HG03342 (cell line): ENCODE data around the gene PRKCSH.
"Not testable (repeated sequence)": the region's sequence is repeated elsewhere in the genome, so short reads cannot be mapped to it uniquely, and the experiment has no call there.

Experiments
- ATAC-seq: cut with Tn5 transposase; IDR thresholded peaks from one replicate; pipeline ENCODE4 v1.9.1; 2021; ENCODE audit warnings: mild to moderate bottlenecking, moderate library complexity; ENCODE audit not compliant: unreplicated experiment

PRKCSH gene

GRCh38 chr19:11435057-11435832 lies at the start of gene PRKCSH, which contains the start of gene ODAD3:
Gene PRKCSH (plus strand): TSS chr19:11435635. CDS start chr19:11436118, 483 bp downstream.
Gene ODAD3 (minus strand): TSS chr19:11435121. CDS start chr19:11435016, 105 bp downstream.
- ATAC-seq, result peak; percentile 84

- ATAC-seq, result no peak
Measured at GRCh38 chr19:11387162-11388034, 48.0 kb upstream of the PRKCSH start.

- ATAC-seq, result no peak
Measured at GRCh38 chr19:11390359-11390758, 45.1 kb upstream of the PRKCSH start.

GRCh38 chr19:11390933-11391680 lies 44.3 kb upstream of the PRKCSH start:
- no peak for ATAC-seq

GRCh38 chr19:11397089-11397610 lies 38.3 kb upstream of the PRKCSH start:
- ATAC-seq, result no peak

- no peak for ATAC-seq
Measured at GRCh38 chr19:11399667-11400066, 35.8 kb upstream of the PRKCSH start.

- ATAC-seq, result no peak
Measured at GRCh38 chr19:11400798-11401197, 34.6 kb upstream of the PRKCSH start.

GRCh38 chr19:11401808-11402543 lies 33.5 kb upstream of the PRKCSH start:
- no peak for ATAC-seq

- no peak for ATAC-seq
Measured at GRCh38 chr19:11404588-11405222, 30.7 kb upstream of the PRKCSH start.

- ATAC-seq, result no peak
Measured at GRCh38 chr19:11405846-11406643, 29.4 kb upstream of the PRKCSH start.

GRCh38 chr19:11406703-11407236 lies 28.7 kb upstream of the PRKCSH start:
- ATAC-seq, result not testable (repeated sequence)

- no peak for ATAC-seq
Measured at GRCh38 chr19:11408591-11408990, 26.8 kb upstream of the PRKCSH start.

- no peak for ATAC-seq
Measured at GRCh38 chr19:11410682-11411081, 24.8 kb upstream of the PRKCSH start.

GRCh38 chr19:11414544-11414943 lies 20.9 kb upstream of the PRKCSH start:
- no peak for ATAC-seq

- ATAC-seq, result no peak
Measured at GRCh38 chr19:11416346-11417052, 18.9 kb upstream of the PRKCSH start.

GRCh38 chr19:11418094-11418548 lies 17.3 kb upstream of the PRKCSH start:
- no peak for ATAC-seq

GRCh38 chr19:11418549-11419506 lies 16.6 kb upstream of the PRKCSH start, which contains the start of gene RGL3:
Gene RGL3 (minus strand): TSS chr19:11419314. CDS start chr19:11419278, 36 bp downstream.
- ATAC-seq, result no peak
